Spleen (tissue), 11 donors: ENCODE measurements around the gene YIF1B. TPM values are rescaled to one million over a fixed set of nuclear protein-coding genes. Genes with fewer than 3 reads are reported as not detected.

Experiments
- DNase-seq: peaks from one replicate; pipeline ENCODE4 v3.0.0-alpha.2; 2020
- H3K27ac ChIP-seq, 8 donors: fragments of 200-600 bp; sonication (generic) in 7 of 8; 1 replicate in 4 of 8; 2 replicates in 4 of 8; pipeline versions ENCODE4 v1.5.0 to v1.8.0; 2016 to 2021; ENCODE audit warnings: inconsistent platforms in 4 of 8, mild to moderate bottlenecking in 4 of 8, moderate library complexity in 1 of 8
- H3K27me3 ChIP-seq, 7 donors: fragments of 200-600 bp; sonication (generic) in 6 of 7; replicated peaks in 1 of 7; 1 replicate in 4 of 7; 2 replicates in 3 of 7; pipeline versions ENCODE4 v1.5.0 to v1.8.0; 2016 to 2021; ENCODE audit warnings: inconsistent platforms in 3 of 7, mild to moderate bottlenecking in 1 of 7
- H3K36me3 ChIP-seq, 6 donors: fragments of 200-600 bp; sonication (generic) in 5 of 6; 1 replicate in 4 of 6; 2 replicates in 2 of 6; pipeline versions ENCODE4 v1.5.0 to v1.8.0; 2016 to 2021; ENCODE audit warnings: inconsistent platforms in 2 of 6
- H3K4me1 ChIP-seq, 6 donors: fragments of 200-600 bp; sonication (generic) in 5 of 6; 1 replicate in 3 of 6; 2 replicates in 3 of 6; pipeline versions ENCODE4 v1.5.0 to v1.8.0; 2016 to 2021; ENCODE audit warnings: inconsistent platforms in 3 of 6
- H3K4me3 ChIP-seq, 8 donors: fragments of 200-600 bp; sonication (generic) in 7 of 8; 1 replicate in 4 of 8; 2 replicates in 4 of 8; pipeline versions ENCODE4 v1.5.0 to v1.8.0; 2016 to 2021; ENCODE audit warnings: inconsistent platforms in 4 of 8, mild to moderate bottlenecking in 4 of 8, moderate library complexity in 2 of 8
- H3K9me3 ChIP-seq, 8 donors: fragments of 200-600 bp; sonication (generic) in 7 of 8; 1 replicate in 4 of 8; 2 replicates in 4 of 8; pipeline versions ENCODE4 v1.5.0 to v1.8.0; 2016 to 2021; ENCODE audit warnings: inconsistent platforms in 4 of 8
- CTCF ChIP-seq, 11 experiments: fragments of 200-600 bp in 7 of 11; fragments of 450-650 bp in 4 of 11; sonication (generic) in 4 of 11; IDR thresholded peaks in 8 of 11; conservative IDR thresholded peaks in 3 of 11; 1 replicate in 7 of 11; 2 replicates in 4 of 11; pipeline versions ENCODE4 v1.4.0 to v1.8.0; 2016 to 2021; ENCODE audit warnings: antibody characterized with exemption in 11 of 11, inconsistent platforms in 4 of 11, mild to moderate bottlenecking in 1 of 11
- POLR2A ChIP-seq, 3 donors: fragments of 450-650 bp; IDR thresholded peaks; one replicate each; pipeline ENCODE4 v1.5.1; 2017; ENCODE audit warnings: antibody characterized with exemption in 3 of 3, mild to moderate bottlenecking in 1 of 3
- POLR2AphosphoS5 ChIP-seq, 3 donors: sonication (generic); formaldehyde crosslinking; IDR thresholded peaks; one replicate each; pipeline ENCODE4 v1.5.1; 2017; ENCODE audit warnings: antibody characterized with exemption in 3 of 3
- WGBS, 5 donors: extraction: QIAGEN DNeasy Blood & Tissue Kit in 3 of 5; methylation state at CpG; one replicate each; pipeline versions ENCODE4 v1.1.5 to v1.1.7; 2013 to 2018; 5-methylcytosine and 5-hydroxymethylcytosine counted together
- intact Hi-C: fragments of 100-400 bp; cut with DNase I; formaldehyde crosslinking; loops from one replicate; pipeline ENCODE4 v1.15.0; 2023; ENCODE audit warnings: low total_unique reads
- polyA plus RNA-seq, 3 donors: library from polyadenylated mRNA; stranded (reverse); fragments of 200-250 nt; gene quantifications; one replicate each; pipeline ENCODE4 v1.2.1, GENCODE V29; 2013
- total RNA-seq, 7 donors: library from RNA; depleted of rRNA in 3 of 7; stranded (reverse); fragments of >200 nt in 3 of 7; fragmentation: NEBNext Ultra II Directional in 4 of 7; extraction: Animal tissue kit (Norgen Biotek cat#: 25700) in 4 of 7; gene quantifications; one replicate each; pipeline versions ENCODE4 v1.1.0 to v1.2.1, GENCODE V29; 2016 to 2021
- donor health status: healthy with polysubstance abuse.
- donor health status: DM: no; HTN: no; CAD: no; lungs with moderate emphysema.
- donor health status: DM: no; HTN: no; CAD: no.
- donor health status: Bipolar disorder and iron deficiency.
- donor health status: healthy.
- donor health status: DM: no; HTN: no; CAD: no.
- donor health status: DM: yes; HTN: yes; CAD: no.

YIF1B gene
- total and polyA plus RNA-seq, 10 donors = 31.4 to 56.7 (median 39.5) TPM

- intact Hi-C loops = no loop called here
- 94 to 98% (median 95%) methylated on average over 8 to 22 of the region's 22 CpGs for WGBS, 5 donors
- no peaks in the 10 kb centered on the region for H3K27me3 ChIP-seq
- peaks cover 0 to 30% (median 21%) of the 10 kb centered on the region in 6 donors for H3K4me1 ChIP-seq
- H3K4me3 ChIP-seq = no peak overlapping the region
- no peak overlapping the region for H3K27ac ChIP-seq
- H3K36me3 ChIP-seq = peaks cover 5 to 83% (median 36%) of the 10 kb centered on the region in 6 donors
- no peak for DNase-seq
- TF ChIP-seq POLR2AphosphoS5 (IDR thresholded peaks at IDR 0.05) = no peak
- TF ChIP-seq POLR2A (IDR thresholded peaks at IDR 0.05) = no peak
- no peak for TF ChIP-seq CTCF (IDR thresholded peaks at IDR 0.05 in 8 of 11, conservative IDR thresholded peaks at IDR 0.05 in 3 of 11)
- H3K9me3 ChIP-seq = no peaks in the 10 kb centered on the region
Observed at GRCh38 chr19:38326591-38326990, 10.8 kb upstream of the YIF1B start.

DNA sequence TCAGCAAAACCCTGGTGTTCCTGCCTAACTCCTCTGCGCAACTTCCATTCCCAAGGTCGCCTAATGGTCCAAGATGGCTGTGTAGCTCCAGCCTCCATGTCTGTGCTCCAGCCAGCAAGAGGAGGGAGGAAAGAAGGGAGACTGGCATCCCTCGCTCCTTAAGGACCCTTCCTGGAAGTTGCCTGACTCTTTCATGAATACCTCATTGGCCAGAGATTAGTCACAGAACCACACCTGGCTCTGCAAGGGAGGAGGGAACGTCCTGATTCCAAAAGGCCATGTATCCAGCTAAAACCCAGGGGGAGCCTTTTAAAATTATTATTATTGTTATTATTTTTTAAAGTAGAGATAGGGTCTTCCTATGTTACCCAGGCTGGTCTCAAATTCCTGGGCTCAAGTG is 8.7 kb upstream of the YIF1B start:
- TF ChIP-seq POLR2A (IDR thresholded peaks at IDR 0.05) = no peak
- H3K27ac ChIP-seq = no peak overlapping the region
- H3K4me1 ChIP-seq = peaks cover 9 to 51% (median 39%) of the 10 kb centered on the region in 6 donors
- H3K36me3 ChIP-seq = peaks cover 5 to 68% (median 36%) of the 10 kb centered on the region in 6 donors
- DNase-seq = no peak
- H3K9me3 ChIP-seq = no peaks in the 10 kb centered on the region
- intact Hi-C loops = no loop called here
- 85 to 97% (median 94%) methylated on average over 4 of the region's 4 CpGs for WGBS, 5 donors
- no peaks in the 10 kb centered on the region for H3K27me3 ChIP-seq
- no peak overlapping the region for H3K4me3 ChIP-seq

- 53 to 67% (median 63%) methylated on average over 7 of the region's 7 CpGs for WGBS, 5 donors
- no peak for TF ChIP-seq CTCF (IDR thresholded peaks at IDR 0.05 in 8 of 11, conservative IDR thresholded peaks at IDR 0.05 in 3 of 11)
- TF ChIP-seq POLR2A (IDR thresholded peaks at IDR 0.05) = no peak
- TF ChIP-seq POLR2AphosphoS5 (IDR thresholded peaks at IDR 0.05) = peak in 1 of 3 donors; percentile 24
- no peaks in the 10 kb centered on the region for H3K27me3 ChIP-seq
- no peak overlapping the region for H3K4me3 ChIP-seq
- H3K9me3 ChIP-seq = no peaks in the 10 kb centered on the region
- intact Hi-C loops = no loop called here
- DNase-seq = no peak
- H3K4me1 ChIP-seq = peaks cover 18 to 63% (median 50%) of the 10 kb centered on the region in 6 donors
- H3K36me3 ChIP-seq = peaks cover 5 to 57% (median 34%) of the 10 kb centered on the region in 6 donors
- peak overlapping the region in 6 of 8 donors; percentile 16 to 93 (median 86) for H3K27ac ChIP-seq
Observed at GRCh38 chr19:38323291-38323690, 7.5 kb upstream of the YIF1B start.

GRCh38 chr19:38321646-38322196 is 6.0 kb upstream of the YIF1B start:
- Histone ChIP-seq H3K4me3 (peak overlapping the region in 5 of 8 donors; percentile 64 to 74 (median 69)), H3K4me1 (peaks cover 26 to 79% (median 63%) of the 10 kb centered on the region in 6 donors), H3K27me3 (no peaks in the 10 kb centered on the region), H3K27ac (peak overlapping the region in 7 of 8 donors; percentile 84 to 93 (median 86)), H3K9me3 (no peaks in the 10 kb centered on the region), H3K36me3 (peaks cover 0 to 41% (median 18%) of the 10 kb centered on the region in 6 donors)
- TF ChIP-seq POLR2AphosphoS5 (IDR thresholded peaks at IDR 0.05) = peak; percentile 64 to 80 (median 78)
- no peak for TF ChIP-seq POLR2A (IDR thresholded peaks at IDR 0.05)
- 54 to 73% (median 68%) methylated on average over 9 to 11 of the region's 11 CpGs for WGBS, 5 donors
- DNase-seq = no peak
- intact Hi-C loops = no loop called here

DNA sequence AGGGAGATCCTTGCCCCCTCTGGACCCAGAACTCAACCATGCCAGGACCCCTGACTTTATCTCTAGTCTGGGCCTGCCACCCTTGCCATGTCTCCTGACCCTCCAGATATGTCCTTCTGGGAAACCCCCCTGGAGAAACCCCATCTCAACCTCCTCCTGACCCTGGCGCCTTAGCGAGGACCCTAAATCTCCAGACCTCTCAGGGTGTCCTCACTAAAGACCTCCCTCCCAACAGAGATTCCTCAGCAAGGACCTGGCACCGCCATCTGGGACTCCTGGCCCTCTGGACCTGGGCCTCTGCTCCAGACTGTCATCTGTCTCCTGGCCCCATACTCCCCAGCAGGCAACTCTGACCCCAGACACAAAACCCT is 5.2 kb upstream of the YIF1B start:
- 80 to 88% (median 84%) methylated on average over 3 of the region's 3 CpGs for WGBS, 5 donors
- H3K27ac ChIP-seq = peak overlapping the region in 7 of 8 donors; percentile 84 to 93 (median 86)
- peaks cover 0 to 33% (median 11%) of the 10 kb centered on the region in 6 donors for H3K36me3 ChIP-seq
- peak overlapping the region in 7 of 8 donors; percentile 64 to 85 (median 71) for H3K4me3 ChIP-seq
- H3K4me1 ChIP-seq = peaks cover 33 to 86% (median 69%) of the 10 kb centered on the region in 6 donors
- TF ChIP-seq POLR2AphosphoS5 (IDR thresholded peaks at IDR 0.05) = no peak
- TF ChIP-seq POLR2A (IDR thresholded peaks at IDR 0.05) = no peak
- TF ChIP-seq CTCF (IDR thresholded peaks at IDR 0.05 in 8 of 11, conservative IDR thresholded peaks at IDR 0.05 in 3 of 11) = no peak
- DNase-seq = no peak
- no peaks in the 10 kb centered on the region for H3K9me3 ChIP-seq
- H3K27me3 ChIP-seq = no peaks in the 10 kb centered on the region
- intact Hi-C loops = no loop called here
